ENCODE results near the gene LBP.

Gene LBP

GRCh38 chr20:38414769-38415450 lies 68.6 kb downstream of the LBP start:
- H3K4me3 ChIP-seq (ENCODE audit: low read depth, low read length), result no peak overlapping the region
- no peaks in the 10 kb centered on the region for H3K27me3 ChIP-seq (replicated peaks)
- peaks cover 44% of the 10 kb centered on the region for H3K36me3 ChIP-seq (replicated peaks)
- no peak overlapping the region for H3K27ac ChIP-seq
- in situ Hi-C loops (cut with HindIII; ENCODE audit: low pct_ligation_motif_present, low sequenced_read_pairs), result no loop called here
- no peak for DNase-seq
- TF ChIP-seq CTCF (IDR thresholded peaks at IDR 0.05; ENCODE audit: low read depth, low read length, missing control alignments), result no peak

- TF ChIP-seq CTCF (IDR thresholded peaks at IDR 0.05; ENCODE audit: low read depth, low read length, missing control alignments), result no peak
- H3K36me3 ChIP-seq (replicated peaks), result peaks cover 71% of the 10 kb centered on the region
- DNase-seq, result no peak
- no peak overlapping the region for H3K27ac ChIP-seq
- no peaks in the 10 kb centered on the region for H3K27me3 ChIP-seq (replicated peaks)
- H3K4me3 ChIP-seq (ENCODE audit: low read depth, low read length), result no peak overlapping the region
- in situ Hi-C loops (cut with HindIII; ENCODE audit: low pct_ligation_motif_present, low sequenced_read_pairs), result no loop called here
Measured at GRCh38 chr20:38418509-38419204, 72.4 kb downstream of the LBP start.

GRCh38 chr20:38420388-38421085 lies 74.3 kb downstream of the LBP start:
- H3K4me3 ChIP-seq (ENCODE audit: low read depth, low read length), result no peak overlapping the region
- no peak overlapping the region for H3K27ac ChIP-seq
- no peak for TF ChIP-seq CTCF (IDR thresholded peaks at IDR 0.05; ENCODE audit: low read depth, low read length, missing control alignments)
- peaks cover 80% of the 10 kb centered on the region for H3K36me3 ChIP-seq (replicated peaks)
- in situ Hi-C loops (cut with HindIII; ENCODE audit: low pct_ligation_motif_present, low sequenced_read_pairs), result no loop called here
- H3K27me3 ChIP-seq (replicated peaks), result no peaks in the 10 kb centered on the region
- DNase-seq, result no peak

GRCh38 chr20:38421915-38422314 lies 75.6 kb downstream of the LBP start:
- no peak for TF ChIP-seq CTCF (IDR thresholded peaks at IDR 0.05; ENCODE audit: low read depth, low read length, missing control alignments)
- in situ Hi-C loops (cut with HindIII; ENCODE audit: low pct_ligation_motif_present, low sequenced_read_pairs), result no loop called here
- Histone ChIP-seq H3K36me3 (replicated peaks) (peaks cover 85% of the 10 kb centered on the region), H3K27ac (no peak overlapping the region), H3K4me3 (ENCODE audit: low read depth, low read length) (no peak overlapping the region), H3K27me3 (replicated peaks) (no peaks in the 10 kb centered on the region)
- no peak for DNase-seq

- TF ChIP-seq CTCF (IDR thresholded peaks at IDR 0.05; ENCODE audit: low read depth, low read length, missing control alignments), result no peak
- in situ Hi-C loops (cut with HindIII; ENCODE audit: low pct_ligation_motif_present, low sequenced_read_pairs), result no loop called here
- DNase-seq, result no peak
- Histone ChIP-seq H3K36me3 (replicated peaks) (peaks cover 93% of the 10 kb centered on the region), H3K27ac (no peak overlapping the region), H3K4me3 (ENCODE audit: low read depth, low read length) (no peak overlapping the region), H3K27me3 (replicated peaks) (no peaks in the 10 kb centered on the region)
Measured at GRCh38 chr20:38423541-38423940, 77.3 kb downstream of the LBP start.
